ENCODE measurements around the gene SLFNL1. TPM values are rescaled to one million over a fixed set of nuclear protein-coding genes. Genes with fewer than 3 reads are reported as not detected.

Gene SLFNL1
- total and polyA plus RNA-seq, 2 experiments from 2014 or later, result 0.14 to 0.29 TPM

DNA sequence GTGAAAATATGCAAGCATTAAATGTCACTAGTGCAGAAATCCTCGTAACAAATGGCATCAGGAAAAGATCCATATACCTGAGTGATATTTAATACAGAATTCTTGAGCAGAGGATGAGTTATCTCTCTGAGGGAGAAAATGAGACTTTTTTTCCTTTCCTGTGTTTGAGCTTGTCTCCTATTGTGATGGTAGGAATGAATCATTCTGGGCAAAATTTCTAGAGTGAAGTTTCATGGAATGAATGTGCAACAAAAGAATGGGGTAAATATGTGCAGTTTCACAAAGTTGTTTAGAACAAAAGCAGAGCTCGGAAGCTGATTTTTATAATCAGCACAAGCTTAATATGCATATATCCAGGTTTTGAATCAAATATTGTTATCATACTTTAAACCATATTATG, 37.5 kb downstream of the SLFNL1 start:
- Histone ChIP-seq H4K20me1 (replicated peaks; ENCODE audit: insufficient read depth) (peaks cover 33% of the 10 kb centered on the region), H3K79me2 (replicated peaks; ENCODE audit: insufficient read depth) (peaks cover 60% of the 10 kb centered on the region), H3K4me1 (ENCODE audit: insufficient read depth) (peaks cover 19% of the 10 kb centered on the region), H3K36me3 (ENCODE audit: insufficient read depth) (peaks cover 52% of the 10 kb centered on the region), H3F3A (replicated peaks; ENCODE audit: low read depth) (0 out of 2 replicates have a peak, but pooled peaks cover 3% of the 10 kb centered on the region), H3K27me3 (ENCODE audit: insufficient read depth) (no peaks in the 10 kb centered on the region), H3K27ac (ENCODE audit: low read depth) (no peak overlapping the region), H3K9me2 (ENCODE audit: insufficient read depth) (no peaks in the 10 kb centered on the region), H2AFZ (no peak overlapping the region), H3K4me2 (no peak overlapping the region), H3K4me3 (no peak overlapping the region)
- Mint-ChIP-seq H3K9me3 (no peaks in the 10 kb centered on the region), H3K36me3 (ENCODE audit: low read depth) (peaks cover 69% of the 10 kb centered on the region), H3K27ac (no peak overlapping the region), H3K4me1 (peaks cover 18% of the 10 kb centered on the region), H3K4me3 (no peak overlapping the region), H3K27me3 (ENCODE audit: insufficient read depth, low read depth, poor library complexity) (peaks cover 8% of the 10 kb centered on the region)
- DNase-seq (ENCODE audit: low spot score) (no peak), ATAC-seq (no peak)
- TF ChIP-seq, protein P1, sequence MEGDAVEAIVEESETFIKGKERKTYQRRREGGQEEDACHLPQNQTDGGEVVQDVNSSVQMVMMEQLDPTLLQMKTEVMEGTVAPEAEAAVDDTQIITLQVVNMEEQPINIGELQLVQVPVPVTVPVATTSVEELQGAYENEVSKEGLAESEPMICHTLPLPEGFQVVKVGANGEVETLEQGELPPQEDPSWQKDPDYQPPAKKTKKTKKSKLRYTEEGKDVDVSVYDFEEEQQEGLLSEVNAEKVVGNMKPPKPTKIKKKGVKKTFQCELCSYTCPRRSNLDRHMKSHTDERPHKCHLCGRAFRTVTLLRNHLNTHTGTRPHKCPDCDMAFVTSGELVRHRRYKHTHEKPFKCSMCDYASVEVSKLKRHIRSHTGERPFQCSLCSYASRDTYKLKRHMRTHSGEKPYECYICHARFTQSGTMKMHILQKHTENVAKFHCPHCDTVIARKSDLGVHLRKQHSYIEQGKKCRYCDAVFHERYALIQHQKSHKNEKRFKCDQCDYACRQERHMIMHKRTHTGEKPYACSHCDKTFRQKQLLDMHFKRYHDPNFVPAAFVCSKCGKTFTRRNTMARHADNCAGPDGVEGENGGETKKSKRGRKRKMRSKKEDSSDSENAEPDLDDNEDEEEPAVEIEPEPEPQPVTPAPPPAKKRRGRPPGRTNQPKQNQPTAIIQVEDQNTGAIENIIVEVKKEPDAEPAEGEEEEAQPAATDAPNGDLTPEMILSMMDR (conservative IDR thresholded peaks at IDR 0.05; ENCODE audit: low read depth in 2 of 2), result no peak
- TF ChIP-seq, protein P2, sequence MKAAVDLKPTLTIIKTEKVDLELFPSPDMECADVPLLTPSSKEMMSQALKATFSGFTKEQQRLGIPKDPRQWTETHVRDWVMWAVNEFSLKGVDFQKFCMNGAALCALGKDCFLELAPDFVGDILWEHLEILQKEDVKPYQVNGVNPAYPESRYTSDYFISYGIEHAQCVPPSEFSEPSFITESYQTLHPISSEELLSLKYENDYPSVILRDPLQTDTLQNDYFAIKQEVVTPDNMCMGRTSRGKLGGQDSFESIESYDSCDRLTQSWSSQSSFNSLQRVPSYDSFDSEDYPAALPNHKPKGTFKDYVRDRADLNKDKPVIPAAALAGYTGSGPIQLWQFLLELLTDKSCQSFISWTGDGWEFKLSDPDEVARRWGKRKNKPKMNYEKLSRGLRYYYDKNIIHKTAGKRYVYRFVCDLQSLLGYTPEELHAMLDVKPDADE (IDR thresholded peaks at IDR 0.05), result no peak
- TF ChIP-seq POLR2AphosphoS5 (IDR thresholded peaks at IDR 0.05; ENCODE audit: low read depth) (no peak), NANOG (IDR thresholded peaks at IDR 0.05; ENCODE audit: borderline replicate concordance) (no peak), CREB1 (CRISPR knock-in tag; IDR thresholded peaks at IDR 0.05; ENCODE audit: low read depth) (no peak), EZH2phosphoT487 (IDR thresholded peaks at IDR 0.05; ENCODE audit: unreplicated experiment) (no peak), EZH2 (IDR thresholded peaks at IDR 0.05; ENCODE audit: low read depth, unreplicated experiment) (no peak), ZNF331 (CRISPR knock-in tag; IDR thresholded peaks at IDR 0.05; ENCODE audit: low read depth) (no peak), STAT1 (IDR thresholded peaks at IDR 0.05; ENCODE audit: unreplicated experiment) (no peak), JUNB (IDR thresholded peaks at IDR 0.05; ENCODE audit: unreplicated experiment) (no peak), ZNF114 (CRISPR knock-in tag; IDR thresholded peaks at IDR 0.05) (no peak)
- TF ChIP-seq, protein P3, sequence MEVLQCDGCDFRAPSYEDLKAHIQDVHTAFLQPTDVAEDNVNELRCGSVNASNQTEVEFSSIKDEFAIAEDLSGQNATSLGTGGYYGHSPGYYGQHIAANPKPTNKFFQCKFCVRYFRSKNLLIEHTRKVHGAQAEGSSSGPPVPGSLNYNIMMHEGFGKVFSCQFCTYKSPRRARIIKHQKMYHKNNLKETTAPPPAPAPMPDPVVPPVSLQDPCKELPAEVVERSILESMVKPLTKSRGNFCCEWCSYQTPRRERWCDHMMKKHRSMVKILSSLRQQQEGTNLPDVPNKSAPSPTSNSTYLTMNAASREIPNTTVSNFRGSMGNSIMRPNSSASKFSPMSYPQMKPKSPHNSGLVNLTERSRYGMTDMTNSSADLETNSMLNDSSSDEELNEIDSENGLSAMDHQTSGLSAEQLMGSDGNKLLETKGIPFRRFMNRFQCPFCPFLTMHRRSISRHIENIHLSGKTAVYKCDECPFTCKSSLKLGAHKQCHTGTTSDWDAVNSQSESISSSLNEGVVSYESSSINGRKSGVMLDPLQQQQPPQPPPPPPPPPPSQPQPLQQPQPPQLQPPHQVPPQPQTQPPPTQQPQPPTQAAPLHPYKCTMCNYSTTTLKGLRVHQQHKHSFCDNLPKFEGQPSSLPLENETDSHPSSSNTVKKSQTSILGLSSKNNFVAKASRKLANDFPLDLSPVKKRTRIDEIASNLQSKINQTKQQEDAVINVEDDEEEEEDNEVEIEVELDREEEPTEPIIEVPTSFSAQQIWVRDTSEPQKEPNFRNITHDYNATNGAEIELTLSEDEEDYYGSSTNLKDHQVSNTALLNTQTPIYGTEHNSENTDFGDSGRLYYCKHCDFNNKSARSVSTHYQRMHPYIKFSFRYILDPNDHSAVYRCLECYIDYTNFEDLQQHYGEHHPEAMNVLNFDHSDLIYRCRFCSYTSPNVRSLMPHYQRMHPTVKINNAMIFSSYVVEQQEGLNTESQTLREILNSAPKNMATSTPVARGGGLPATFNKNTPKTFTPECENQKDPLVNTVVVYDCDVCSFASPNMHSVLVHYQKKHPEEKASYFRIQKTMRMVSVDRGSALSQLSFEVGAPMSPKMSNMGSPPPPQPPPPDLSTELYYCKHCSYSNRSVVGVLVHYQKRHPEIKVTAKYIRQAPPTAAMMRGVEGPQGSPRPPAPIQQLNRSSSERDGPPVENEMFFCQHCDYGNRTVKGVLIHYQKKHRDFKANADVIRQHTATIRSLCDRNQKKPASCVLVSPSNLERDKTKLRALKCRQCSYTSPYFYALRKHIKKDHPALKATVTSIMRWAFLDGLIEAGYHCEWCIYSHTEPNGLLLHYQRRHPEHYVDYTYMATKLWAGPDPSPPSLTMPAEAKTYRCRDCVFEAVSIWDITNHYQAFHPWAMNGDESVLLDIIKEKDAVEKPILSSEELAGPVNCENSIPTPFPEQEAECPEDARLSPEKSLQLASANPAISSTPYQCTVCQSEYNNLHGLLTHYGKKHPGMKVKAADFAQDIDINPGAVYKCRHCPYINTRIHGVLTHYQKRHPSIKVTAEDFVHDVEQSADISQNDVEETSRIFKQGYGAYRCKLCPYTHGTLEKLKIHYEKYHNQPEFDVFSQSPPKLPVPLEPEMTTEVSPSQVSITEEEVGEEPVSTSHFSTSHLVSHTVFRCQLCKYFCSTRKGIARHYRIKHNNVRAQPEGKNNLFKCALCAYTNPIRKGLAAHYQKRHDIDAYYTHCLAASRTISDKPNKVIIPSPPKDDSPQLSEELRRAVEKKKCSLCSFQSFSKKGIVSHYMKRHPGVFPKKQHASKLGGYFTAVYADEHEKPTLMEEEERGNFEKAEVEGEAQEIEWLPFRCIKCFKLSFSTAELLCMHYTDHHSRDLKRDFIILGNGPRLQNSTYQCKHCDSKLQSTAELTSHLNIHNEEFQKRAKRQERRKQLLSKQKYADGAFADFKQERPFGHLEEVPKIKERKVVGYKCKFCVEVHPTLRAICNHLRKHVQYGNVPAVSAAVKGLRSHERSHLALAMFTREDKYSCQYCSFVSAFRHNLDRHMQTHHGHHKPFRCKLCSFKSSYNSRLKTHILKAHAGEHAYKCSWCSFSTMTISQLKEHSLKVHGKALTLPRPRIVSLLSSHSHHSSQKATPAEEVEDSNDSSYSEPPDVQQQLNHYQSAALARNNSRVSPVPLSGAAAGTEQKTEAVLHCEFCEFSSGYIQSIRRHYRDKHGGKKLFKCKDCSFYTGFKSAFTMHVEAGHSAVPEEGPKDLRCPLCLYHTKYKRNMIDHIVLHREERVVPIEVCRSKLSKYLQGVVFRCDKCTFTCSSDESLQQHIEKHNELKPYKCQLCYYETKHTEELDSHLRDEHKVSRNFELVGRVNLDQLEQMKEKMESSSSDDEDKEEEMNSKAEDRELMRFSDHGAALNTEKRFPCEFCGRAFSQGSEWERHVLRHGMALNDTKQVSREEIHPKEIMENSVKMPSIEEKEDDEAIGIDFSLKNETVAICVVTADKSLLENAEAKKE (CRISPR knock-in tag; IDR thresholded peaks at IDR 0.05), result no peak
- TF ChIP-seq, protein P4, sequence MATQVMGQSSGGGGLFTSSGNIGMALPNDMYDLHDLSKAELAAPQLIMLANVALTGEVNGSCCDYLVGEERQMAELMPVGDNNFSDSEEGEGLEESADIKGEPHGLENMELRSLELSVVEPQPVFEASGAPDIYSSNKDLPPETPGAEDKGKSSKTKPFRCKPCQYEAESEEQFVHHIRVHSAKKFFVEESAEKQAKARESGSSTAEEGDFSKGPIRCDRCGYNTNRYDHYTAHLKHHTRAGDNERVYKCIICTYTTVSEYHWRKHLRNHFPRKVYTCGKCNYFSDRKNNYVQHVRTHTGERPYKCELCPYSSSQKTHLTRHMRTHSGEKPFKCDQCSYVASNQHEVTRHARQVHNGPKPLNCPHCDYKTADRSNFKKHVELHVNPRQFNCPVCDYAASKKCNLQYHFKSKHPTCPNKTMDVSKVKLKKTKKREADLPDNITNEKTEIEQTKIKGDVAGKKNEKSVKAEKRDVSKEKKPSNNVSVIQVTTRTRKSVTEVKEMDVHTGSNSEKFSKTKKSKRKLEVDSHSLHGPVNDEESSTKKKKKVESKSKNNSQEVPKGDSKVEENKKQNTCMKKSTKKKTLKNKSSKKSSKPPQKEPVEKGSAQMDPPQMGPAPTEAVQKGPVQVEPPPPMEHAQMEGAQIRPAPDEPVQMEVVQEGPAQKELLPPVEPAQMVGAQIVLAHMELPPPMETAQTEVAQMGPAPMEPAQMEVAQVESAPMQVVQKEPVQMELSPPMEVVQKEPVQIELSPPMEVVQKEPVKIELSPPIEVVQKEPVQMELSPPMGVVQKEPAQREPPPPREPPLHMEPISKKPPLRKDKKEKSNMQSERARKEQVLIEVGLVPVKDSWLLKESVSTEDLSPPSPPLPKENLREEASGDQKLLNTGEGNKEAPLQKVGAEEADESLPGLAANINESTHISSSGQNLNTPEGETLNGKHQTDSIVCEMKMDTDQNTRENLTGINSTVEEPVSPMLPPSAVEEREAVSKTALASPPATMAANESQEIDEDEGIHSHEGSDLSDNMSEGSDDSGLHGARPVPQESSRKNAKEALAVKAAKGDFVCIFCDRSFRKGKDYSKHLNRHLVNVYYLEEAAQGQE (IDR thresholded peaks at IDR 0.05; ENCODE audit: unreplicated experiment), result no peak

Measured in GM23338 (cell line).